Osteoblast (primary cell): ENCODE measurements around the gene HECTD2. TPM values are rescaled to one million over a fixed set of nuclear protein-coding genes. Genes with fewer than 3 reads are reported as not detected.

Source experiments
- DNase-seq: peaks from one replicate; pipeline ENCODE4 v3.0.0; 2011; ENCODE audit warnings: low spot score, mixed read lengths; ENCODE audit not compliant: insufficient read length; ENCODE audit errors: missing footprints
- H2AFZ ChIP-seq: 2 replicates; pipeline ENCODE4 v1.6.0; 2011; ENCODE audit warnings: mild to moderate bottlenecking, low read length
- H3K27ac ChIP-seq: 2 replicates; pipeline ENCODE4 v1.5.1; 2011; ENCODE audit warnings: mild to moderate bottlenecking, low read depth, low read length, moderate library complexity
- H3K27me3 ChIP-seq: 2 replicates; pipeline ENCODE4 v1.6.0; 2012; ENCODE audit warnings: mild to moderate bottlenecking, control low read depth, inconsistent platforms, low read length, moderate library complexity; ENCODE audit not compliant: insufficient read depth
- H3K36me3 ChIP-seq: 2 replicates; pipeline ENCODE4 v1.5.1; 2011; ENCODE audit warnings: mild to moderate bottlenecking, low read length, control low read depth, moderate library complexity; ENCODE audit not compliant: insufficient read depth
- H3K4me1 ChIP-seq: 2 replicates; pipeline ENCODE4 v1.5.1; 2011; ENCODE audit warnings: mild to moderate bottlenecking, low read length, control low read depth, moderate library complexity; ENCODE audit not compliant: insufficient read depth
- H3K4me2 ChIP-seq: 2 replicates; pipeline ENCODE4 v1.6.0; 2011; ENCODE audit warnings: mild to moderate bottlenecking, low read length; ENCODE audit not compliant: insufficient read depth
- H3K4me3 ChIP-seq: fragments of 200-600 bp; sonication (generic); 3 replicates; pipeline ENCODE4 v1.5.1; 2012; ENCODE audit warnings: mild to moderate bottlenecking, low read length, inconsistent platforms; ENCODE audit not compliant: insufficient read depth
- H3K79me2 ChIP-seq: 2 replicates; pipeline ENCODE4 v1.6.0; 2012; ENCODE audit warnings: mild to moderate bottlenecking, low read length, control low read depth, inconsistent platforms; ENCODE audit not compliant: insufficient read depth
- H3K9me3 ChIP-seq: 2 replicates; pipeline ENCODE4 v1.5.1; 2011; ENCODE audit warnings: low read depth, low read length, control low read depth
- H4K20me1 ChIP-seq: 2 replicates; pipeline ENCODE4 v1.6.0; 2012; ENCODE audit warnings: mild to moderate bottlenecking, low read length, control low read depth; ENCODE audit not compliant: insufficient read depth
- total RNA-seq: library from RNA; depleted of rRNA; stranded (reverse); fragments of >200 nt; gene quantifications from 2 replicates; pipeline ENCODE4 v1.2.3, GENCODE V29; 2012
- TF ChIP-seq, protein P1 (sequence below): IDR thresholded peaks from 2 replicates; pipeline ENCODE4 v1.5.1; 2011; ENCODE audit warnings: mild to moderate bottlenecking, low read depth, low read length, moderate library complexity; ENCODE audit errors: extremely low read depth

Gene HECTD2
- total RNA-seq, 1 donor, result 15.9 TPM

DNA sequence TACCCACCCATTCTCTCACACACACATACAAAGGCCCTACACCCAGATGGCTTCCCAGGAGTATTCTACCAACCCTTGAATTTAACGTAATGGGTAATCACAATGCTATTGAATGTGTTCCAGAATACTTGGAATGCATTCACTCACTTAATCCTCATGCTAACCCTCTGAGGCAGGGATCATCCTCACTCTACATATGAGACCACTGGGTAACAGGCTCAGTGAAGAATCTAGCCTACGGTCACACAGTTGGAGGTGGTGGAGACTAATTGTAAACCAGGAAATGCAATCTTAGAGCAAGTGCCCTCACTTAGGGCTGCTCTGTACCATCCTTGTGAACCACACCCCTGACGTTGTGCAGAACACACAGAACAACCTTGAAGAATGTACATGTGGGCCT lies 135.2 kb downstream of the HECTD2 start:
- Histone ChIP-seq H3K4me1 (no peaks in the 10 kb centered on the region), H3K27ac (no peak overlapping the region), H3K27me3 (no peaks in the 10 kb centered on the region), H3K4me2 (no peak overlapping the region), H3K79me2 (no peaks in the 10 kb centered on the region), H3K36me3 (no peaks in the 10 kb centered on the region), H3K4me3 (no peak overlapping the region), H2AFZ (no peak overlapping the region), H4K20me1 (no peaks in the 10 kb centered on the region), H3K9me3 (no peaks in the 10 kb centered on the region)
- DNase-seq, result no peak
- TF ChIP-seq, protein P1, sequence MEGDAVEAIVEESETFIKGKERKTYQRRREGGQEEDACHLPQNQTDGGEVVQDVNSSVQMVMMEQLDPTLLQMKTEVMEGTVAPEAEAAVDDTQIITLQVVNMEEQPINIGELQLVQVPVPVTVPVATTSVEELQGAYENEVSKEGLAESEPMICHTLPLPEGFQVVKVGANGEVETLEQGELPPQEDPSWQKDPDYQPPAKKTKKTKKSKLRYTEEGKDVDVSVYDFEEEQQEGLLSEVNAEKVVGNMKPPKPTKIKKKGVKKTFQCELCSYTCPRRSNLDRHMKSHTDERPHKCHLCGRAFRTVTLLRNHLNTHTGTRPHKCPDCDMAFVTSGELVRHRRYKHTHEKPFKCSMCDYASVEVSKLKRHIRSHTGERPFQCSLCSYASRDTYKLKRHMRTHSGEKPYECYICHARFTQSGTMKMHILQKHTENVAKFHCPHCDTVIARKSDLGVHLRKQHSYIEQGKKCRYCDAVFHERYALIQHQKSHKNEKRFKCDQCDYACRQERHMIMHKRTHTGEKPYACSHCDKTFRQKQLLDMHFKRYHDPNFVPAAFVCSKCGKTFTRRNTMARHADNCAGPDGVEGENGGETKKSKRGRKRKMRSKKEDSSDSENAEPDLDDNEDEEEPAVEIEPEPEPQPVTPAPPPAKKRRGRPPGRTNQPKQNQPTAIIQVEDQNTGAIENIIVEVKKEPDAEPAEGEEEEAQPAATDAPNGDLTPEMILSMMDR, result no peak

DNA sequence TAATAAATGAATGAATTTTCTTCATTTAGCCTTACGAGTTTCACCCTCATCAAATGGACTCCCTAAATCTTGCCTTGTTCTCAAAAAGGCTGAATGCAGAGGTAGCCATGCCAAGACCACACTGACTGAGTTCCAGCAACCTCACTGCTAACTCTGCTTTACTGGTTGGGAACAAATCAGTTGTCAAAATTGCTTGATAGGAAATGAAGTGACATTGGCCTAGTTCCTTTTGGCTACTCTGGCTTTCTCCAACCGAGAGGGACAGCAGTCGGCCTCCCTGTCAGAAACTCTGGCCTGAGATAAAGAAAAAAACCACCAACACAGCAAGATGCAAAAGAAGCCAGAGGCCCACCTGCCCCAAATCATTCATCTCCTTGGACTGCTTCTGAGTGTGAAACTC lies 135.7 kb downstream of the HECTD2 start:
- H3K9me3 ChIP-seq, result no peaks in the 10 kb centered on the region
- DNase-seq, result no peak
- no peaks in the 10 kb centered on the region for H3K4me1 ChIP-seq
- no peak overlapping the region for H2AFZ ChIP-seq
- no peaks in the 10 kb centered on the region for H3K27me3 ChIP-seq
- H3K4me2 ChIP-seq, result no peak overlapping the region
- H3K4me3 ChIP-seq, result no peak overlapping the region
- H3K27ac ChIP-seq, result no peak overlapping the region
- H3K79me2 ChIP-seq, result no peaks in the 10 kb centered on the region
- no peaks in the 10 kb centered on the region for H3K36me3 ChIP-seq
- TF ChIP-seq, protein P1, result no peak
- H4K20me1 ChIP-seq, result no peaks in the 10 kb centered on the region

DNA sequence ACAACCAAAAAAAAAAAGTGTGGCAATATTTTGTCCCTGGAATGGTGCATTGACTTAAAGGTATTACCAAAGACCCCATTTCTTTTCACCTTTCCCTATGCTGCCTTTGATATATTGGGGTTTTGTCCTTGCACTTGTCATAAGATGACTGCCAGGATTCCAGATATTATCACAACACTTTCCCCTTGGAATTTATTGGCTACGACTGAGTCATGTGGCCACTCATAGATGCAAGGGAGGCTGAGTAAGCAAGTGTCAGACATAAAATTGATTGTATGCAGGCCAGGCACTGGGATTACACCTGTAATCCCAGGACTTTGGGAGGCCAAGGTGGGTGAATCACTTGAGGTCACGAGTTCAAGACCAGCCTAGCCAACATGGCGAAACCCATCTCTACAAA lies 139.1 kb downstream of the HECTD2 start:
- H3K79me2 ChIP-seq, result no peaks in the 10 kb centered on the region
- no peak for DNase-seq
- no peaks in the 10 kb centered on the region for H4K20me1 ChIP-seq
- no peak overlapping the region for H3K4me3 ChIP-seq
- H3K27ac ChIP-seq, result no peak overlapping the region
- no peaks in the 10 kb centered on the region for H3K27me3 ChIP-seq
- no peak overlapping the region for H3K4me2 ChIP-seq
- no peaks in the 10 kb centered on the region for H3K36me3 ChIP-seq
- H3K9me3 ChIP-seq, result no peaks in the 10 kb centered on the region
- TF ChIP-seq, protein P1, result no peak
- peaks cover 3% of the 10 kb centered on the region for H3K4me1 ChIP-seq
- no peak overlapping the region for H2AFZ ChIP-seq

DNA sequence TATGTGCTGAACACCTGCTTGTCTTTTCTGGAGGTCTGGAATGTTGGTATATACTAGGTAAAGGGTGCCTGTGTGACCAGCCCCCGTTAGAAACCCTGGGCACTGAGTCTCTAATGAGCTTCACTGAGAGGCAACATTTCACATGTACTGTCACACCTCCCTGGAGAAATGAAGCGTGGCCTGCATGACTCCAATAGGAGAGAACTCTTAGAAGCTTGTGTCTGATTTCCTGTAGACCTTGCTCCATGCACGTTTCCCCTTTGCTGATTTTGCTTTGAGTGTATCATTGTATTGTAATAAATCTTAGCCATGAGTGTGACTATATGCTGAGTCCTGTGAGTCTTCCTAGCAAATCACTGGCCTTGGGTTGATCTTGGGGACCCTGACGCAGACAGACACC lies 139.9 kb downstream of the HECTD2 start:
- Histone ChIP-seq H2AFZ (no peak overlapping the region), H3K4me3 (no peak overlapping the region), H3K4me2 (no peak overlapping the region), H3K79me2 (no peaks in the 10 kb centered on the region), H3K36me3 (no peaks in the 10 kb centered on the region), H3K27ac (no peak overlapping the region), H4K20me1 (no peaks in the 10 kb centered on the region), H3K4me1 (peaks cover 3% of the 10 kb centered on the region), H3K27me3 (no peaks in the 10 kb centered on the region), H3K9me3 (no peaks in the 10 kb centered on the region)
- no peak for DNase-seq
- TF ChIP-seq, protein P1, result no peak
